Limb (tissue), 2 donors: ENCODE measurements around the gene MMD.
"Not testable (repeated sequence)": the region's sequence is repeated elsewhere in the genome, so short reads cannot be mapped to it uniquely, and the experiment has no call there.

ENCODE experiments used
- DNase-seq, 2 donors: peaks; one replicate each; pipeline ENCODE4 v3.0.0-alpha.2; 2016; ENCODE audit errors: extremely low spot score in 2 of 2

The MMD gene

DNA sequence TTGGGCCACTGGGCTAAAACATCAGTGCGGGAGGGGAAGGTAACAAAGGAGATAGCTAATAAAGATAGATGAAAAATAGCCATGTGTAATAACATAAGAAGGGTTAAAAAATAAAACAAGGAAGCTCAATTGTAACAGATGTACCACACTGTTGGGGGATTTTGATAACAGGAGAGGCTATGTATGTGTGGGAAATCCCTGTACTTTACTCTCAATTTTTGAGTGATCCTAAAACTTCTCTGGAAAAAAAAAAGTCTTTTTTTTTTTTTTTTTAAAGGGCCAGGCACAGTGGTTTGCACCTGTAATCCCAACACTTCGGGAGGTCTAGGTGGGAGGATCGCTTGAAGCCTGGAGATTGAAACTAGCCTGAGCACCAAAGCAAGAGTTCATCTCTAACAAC lies 1.9 kb upstream of the MMD start:
- no peak for DNase-seq

DNA sequence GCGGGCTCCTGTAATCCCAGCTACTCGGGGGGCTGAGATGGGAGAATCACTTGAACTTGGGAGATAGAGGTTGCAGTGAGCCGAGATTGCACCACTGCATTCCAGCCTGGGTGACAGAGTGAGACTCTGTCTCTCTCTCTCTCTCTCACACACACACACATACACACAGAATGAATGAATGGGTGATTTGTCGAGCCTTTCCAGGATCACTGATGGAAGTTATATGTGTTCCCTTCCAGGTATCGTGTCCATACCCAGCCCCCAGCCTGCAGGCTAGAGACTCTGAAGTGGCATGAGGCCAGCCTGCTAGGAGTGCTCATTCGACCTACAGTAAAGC lies 1.2 kb upstream of the MMD start:
- DNase-seq = not testable (repeated sequence)

DNA sequence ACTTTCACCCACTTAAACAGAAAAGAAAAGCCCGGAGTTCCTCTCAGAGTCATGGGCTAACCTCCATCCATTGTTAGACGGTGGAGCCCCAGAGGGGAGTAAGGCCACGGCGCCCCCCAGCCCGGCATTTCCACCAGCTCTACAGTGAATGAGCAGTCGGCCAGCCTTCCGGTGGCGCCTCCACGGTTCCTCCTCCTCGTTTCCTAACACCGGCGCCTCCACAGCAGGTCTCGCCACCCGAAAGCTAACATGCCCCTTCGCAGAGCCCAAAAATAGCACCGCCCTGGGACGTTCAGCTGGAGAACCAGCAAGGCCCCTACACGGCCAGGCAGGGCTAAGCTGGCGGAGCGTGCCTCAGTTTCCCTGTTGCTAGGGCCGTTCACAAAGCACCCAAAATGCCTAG lies 858 bp downstream of the MMD start:
- peak in 1 of 2 donors; percentile 70 for DNase-seq

DNA sequence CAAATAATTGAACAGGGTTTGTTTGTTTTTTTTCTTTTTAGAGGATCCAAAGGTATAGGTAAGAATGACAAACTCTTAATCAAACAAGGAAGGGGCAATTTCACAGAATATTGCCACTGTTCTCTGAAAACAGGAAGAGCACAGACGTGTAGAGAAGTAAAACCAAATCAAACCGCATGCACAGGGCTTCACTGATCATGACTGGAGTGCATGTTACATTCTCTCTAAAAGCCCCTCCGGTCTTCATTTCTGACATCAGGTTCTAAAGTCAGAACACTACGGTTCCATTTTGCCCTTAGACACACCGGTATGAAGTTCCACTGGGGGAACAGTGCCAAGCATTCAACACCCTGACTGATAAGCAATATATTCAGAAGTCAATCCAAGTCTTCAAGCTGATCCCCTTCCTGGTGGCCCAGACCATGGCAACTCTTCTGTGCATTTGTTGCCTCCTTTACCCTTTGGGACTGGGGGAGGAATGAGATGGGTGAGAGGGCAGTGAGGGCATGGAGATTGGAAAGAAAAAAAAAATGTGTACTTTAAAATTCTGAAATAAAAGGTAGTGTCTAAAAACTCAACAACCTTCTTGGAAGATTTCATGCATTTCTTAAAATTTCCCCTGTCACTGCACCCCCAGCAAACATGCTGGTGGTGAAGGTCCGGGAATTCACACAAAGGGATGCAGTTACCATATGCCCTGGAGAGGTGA lies 1.4 kb downstream of the MMD start:
- no peak for DNase-seq

DNA sequence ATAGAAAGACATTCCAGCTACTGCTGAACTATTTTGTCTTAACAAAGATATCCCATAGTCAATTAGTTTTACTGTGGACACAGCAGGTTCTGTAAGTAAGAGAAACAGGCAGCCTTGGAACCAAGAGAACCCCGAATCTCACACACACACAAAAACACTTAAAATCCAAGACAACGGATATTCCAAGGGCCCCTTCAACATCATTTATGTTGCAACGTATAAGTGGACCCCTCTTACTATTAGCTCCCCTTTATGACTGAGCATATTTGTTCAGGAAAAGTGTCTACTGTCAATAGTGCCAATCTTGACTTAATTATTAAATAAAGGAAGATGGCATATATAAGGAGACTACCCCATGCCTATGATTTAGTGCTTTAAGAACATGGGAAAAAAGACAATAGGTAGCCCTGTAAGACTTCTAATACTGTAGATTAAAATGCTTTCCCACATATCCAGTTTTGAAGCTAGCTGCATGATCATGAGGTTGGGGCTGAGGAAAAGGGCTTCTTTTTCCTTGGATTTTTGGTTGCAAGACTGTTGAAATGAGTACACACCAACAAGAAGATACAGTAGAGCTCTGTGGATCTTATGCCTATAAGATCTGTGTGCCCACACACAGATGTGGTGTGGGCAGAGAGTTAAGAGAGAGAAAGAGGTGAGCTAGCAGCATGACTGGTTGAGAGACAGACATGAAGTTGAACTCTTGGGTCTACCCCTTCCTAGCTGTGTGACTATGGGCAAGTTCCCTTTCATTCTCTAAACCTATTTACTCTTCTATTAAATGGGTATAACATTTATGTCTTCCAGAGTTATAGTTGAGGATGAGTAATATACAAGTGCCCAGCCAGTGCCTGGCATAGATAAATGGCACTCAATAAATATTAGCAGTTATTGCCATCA lies 3.0 kb downstream of the MMD start:
- no peak for DNase-seq

DNA sequence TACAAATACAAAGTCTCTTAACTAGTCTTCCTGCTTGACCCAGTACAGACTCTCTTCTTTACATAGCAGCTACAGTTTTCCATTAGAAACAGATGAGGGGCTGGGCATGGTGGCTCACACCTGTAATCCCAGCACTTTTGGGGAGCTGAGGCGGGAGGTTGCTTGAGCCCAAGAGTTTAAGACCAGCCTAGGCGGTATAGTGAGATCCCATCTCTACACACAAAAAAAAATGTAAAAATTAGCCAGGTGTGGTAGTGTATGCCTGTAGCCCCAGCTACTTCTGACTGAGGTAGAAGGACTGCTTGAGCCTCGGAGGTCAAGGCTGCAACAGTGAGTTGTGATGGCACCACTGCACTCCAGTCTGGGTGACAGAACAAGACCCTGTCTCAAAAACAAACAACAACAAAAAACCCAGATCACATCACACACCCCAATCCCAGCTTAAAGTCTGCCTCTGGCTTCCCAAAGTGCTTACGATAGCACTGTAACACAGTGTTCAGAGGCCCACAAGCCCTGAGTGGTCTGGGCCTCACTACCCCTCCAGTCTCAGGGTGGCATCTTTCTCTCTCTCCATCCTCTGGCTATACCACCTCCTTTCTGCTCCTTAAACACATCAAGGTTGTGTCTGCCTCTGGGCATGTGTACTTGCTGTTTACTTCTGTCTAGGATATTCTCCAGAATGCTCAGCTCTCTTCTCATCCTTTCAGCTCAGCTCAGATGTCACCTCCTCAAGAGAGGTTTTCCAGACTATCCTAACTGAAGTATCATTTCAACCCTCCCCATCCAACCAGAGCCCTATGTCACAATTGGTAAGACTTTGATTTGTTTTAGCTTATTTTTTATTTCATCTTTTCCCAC lies 4.0 kb downstream of the MMD start:
- no peak for DNase-seq

DNA sequence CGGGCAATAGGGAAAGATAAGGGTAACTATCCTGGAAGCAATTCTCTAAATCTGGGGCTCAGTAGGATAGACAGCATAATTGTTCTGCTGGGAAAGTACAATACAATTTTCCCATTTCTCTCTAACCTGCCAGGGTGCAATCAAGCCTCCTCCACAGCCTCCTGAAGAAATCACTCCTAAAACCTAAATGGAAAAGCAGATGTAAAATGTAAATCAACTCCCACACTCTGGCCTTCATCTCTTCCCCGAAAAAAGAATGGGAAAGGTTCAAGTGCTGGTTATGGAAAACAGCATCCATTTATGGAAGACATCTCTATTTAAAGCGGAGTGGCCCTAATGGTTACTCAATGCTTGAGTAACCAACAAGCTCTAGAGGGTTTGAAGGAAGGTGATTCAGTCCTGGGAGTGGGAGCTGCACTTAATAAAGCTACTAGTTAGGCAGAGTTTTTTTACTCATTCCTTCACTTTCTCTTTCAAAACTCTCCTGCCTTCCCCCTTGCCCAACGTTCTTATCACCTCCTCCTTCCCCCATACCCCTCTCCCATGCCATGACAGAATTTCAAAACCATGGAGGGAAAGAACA lies 5.1 kb downstream of the MMD start:
- DNase-seq = no peak

DNA sequence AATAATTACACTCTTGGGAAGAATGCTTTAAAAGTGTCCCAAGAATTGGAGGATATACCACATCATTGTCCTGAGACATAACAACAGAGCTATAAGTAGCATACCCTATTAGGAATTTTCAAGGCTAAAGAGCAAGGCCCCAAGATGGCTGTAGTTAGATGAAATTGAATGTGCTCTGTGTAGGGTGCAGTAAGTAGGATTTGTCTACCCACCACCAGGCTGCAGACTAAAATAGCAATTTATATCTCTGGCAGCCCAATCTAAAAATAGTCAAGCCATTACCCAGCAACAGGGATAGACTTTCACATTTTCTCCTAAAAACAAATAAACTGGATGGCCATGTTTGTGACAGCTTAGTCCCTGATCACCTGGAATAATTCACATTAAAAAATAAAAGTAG lies 5.6 kb downstream of the MMD start:
- no peak for DNase-seq

DNA sequence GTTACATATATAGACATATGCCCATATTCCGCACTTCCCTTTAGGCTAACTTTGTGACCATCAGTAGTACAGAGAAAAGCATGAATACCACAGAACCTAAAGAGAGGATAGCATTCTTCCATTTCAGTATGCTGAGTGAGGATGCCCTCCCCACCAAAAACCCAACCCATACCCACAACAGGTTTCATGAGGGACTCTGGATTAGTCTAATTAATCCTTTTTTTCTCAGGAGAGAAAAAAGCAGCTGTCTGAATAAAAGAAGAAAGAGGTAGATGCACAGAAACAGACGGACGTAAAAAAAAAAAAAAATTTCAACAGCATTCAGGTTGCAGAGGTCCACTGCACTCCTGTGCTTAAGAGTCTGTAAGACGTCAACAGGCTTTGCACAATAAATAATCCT lies 6.7 kb downstream of the MMD start:
- DNase-seq = no peak

DNA sequence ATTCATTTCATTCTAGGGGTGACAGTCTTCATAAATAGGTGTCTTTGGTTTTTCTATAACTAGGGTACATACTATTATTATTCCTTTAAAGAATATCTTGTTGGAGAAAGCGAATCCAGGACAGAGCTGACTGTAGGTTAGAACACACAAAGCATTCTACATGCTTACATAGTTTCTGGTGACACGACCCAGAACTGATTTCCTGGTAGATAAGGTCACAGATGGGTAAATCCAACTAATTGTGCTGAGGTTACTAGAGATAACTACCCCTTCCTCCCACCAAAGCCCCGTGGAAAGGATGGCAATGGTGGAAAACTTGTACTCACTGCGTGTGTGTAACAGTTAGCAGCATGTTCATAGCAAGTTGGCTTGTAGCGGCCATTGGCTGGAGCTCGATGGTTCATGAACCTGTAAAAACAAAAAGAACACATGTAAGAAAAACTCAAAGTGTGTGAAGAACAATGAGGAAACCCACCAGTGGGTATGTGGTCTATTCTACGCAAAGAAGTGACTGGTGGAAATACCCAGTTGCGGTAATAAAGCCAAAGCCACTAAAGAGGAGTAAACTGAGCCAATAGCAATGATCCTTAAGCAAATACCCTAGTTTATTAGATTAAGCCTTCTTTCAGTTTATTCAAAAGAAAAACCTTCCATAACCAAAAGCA lies 7.7 kb downstream of the MMD start:
- DNase-seq = no peak

DNA sequence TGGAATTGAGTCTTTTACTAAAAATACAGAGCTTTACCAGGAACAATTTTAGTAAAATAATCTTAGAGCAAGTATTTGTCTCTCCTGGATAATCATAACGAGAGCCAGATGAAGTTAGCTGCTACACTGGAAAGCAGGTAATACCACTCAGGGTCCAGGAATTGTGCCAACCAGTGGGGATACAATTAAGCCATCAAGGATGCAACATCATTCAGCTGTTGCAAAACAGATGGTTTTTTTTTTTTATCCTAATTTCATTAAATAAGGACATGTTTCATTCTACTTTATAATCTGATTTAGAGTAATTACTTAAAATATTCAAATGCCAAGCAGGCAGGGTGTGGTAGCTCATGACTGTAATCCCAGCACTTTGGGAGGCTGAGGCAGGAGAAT lies 10.2 kb downstream of the MMD start:
- no peak for DNase-seq

DNA sequence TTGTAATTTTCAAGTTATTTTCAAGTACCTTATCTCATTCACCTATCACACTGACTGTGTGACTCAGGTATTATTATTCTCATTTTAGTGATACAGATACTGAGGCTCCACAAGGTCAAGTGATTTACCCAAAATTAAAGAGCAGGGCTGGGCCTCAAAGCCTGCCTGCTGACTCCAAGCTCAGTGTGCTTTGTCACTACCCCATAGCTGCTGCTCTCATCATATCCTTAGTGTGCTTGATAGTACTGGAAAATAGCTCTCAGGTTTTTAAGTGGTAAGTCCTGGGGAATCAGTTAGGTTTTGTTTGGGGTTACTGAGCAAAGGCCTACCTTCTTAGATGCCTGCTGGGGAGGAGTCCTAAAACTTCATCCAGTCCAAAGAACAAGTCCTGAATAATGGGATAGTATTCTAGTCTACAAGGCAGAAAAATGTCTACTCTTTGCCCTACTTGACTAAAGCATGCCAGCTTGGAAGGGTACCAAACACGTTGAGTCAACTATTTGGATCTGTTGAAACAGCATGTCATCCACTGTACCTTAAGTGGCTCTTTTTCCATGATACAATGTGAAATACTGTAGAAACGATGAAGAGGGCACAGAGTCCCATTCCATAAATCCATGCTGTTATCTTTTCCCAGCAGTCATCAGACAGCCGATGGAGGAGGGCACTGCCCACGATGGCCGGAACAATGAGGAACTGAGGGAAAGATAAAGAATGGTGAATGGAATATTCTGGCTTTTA lies 10.7 kb downstream of the MMD start:
- DNase-seq = no peak

DNA sequence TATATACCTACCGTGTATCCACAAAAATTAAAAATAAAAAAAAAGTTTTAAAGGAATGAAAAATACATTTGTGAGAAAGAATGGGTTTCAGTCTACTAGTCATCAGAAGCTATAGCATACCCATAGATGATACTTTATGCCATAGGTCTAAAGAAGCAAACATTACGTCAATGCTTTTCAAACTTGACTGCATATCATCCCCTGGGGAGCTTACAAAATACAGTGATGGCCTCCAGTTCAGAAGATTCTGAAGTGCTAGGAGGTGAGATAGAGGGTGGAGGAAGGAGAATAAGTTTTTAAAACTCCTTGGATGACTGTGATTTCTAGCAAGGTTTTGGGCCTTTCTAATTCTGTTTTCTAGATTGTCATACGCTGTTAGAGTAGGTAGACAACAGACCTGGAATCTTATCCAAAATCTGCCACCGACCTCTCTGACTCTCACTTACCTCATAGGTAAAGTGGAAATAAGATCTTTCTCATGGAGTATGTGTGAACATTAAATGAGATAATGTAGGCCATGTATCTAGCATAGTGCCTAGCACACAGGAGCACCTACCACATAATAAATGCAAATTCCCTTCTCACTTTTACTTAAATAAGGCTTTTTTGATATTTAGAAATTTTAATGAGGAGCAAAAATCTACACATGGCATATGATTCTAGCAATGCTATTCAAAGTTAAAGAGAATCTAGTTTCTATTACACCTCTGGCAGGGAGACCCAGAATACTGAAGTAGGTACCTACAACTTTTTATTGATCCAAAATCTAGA lies 12.4 kb downstream of the MMD start:
- DNase-seq = no peak

DNA sequence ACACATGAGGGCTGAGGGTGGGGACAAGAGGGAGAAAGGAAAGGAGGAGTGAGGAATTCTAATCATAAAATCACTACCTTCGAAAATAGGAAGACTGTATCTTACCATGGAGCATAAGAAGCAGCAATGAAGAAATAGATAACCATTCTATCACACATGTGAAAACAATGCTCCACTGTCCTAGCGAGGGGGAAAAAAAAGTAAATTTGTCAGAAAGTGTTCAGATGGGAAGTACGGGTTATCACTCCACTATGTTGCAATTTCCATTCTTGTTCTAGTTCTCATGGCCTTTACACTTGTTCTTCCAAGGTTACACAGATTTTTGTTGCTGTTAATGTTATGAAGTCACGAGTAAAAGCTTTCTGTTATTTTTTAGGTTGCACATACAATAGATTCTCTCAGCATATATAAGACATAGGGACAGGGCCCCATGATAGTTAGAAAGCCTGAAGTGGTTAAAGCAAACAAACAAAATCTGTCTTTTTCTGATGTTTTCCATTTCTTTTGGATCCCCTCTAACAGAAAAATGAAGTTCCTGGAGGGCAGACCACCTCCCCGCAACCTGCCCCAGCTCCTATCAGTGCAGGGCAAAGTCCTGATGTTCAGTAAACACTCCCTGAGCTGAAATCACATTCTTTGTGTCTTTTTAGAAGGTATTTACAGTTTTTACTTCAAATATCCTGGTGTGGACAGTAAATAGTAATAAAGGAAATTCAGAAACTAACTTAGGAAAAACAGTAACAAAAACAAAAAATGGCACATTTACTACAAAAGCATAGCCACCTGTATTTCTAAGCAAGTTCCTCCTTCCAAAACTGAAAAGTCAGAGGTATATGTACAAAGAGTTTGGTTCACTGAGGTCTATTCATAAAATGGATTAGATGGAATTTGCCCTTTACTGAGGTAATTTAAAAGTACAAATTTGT lies 13.7 kb downstream of the MMD start:
- DNase-seq = no peak

DNA sequence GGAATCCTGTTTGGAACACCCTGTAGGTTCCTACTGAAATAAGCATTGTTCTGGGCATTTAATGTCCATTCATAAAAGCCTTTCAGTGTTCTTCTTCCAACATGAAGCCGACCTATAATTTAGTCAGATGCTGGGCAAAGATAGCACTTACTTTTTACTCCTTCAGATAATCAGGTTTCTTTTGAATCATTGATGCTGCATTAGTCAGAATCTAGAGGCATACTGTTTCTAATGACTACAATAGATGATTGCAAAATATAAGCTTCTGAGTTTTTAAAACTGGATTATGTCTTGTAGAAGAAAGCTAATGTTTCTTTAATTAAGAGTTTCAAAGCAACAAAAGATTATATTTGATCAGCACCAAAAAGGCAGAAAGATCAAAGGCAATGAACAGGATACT lies 16.0 kb downstream of the MMD start:
- DNase-seq = no peak

DNA sequence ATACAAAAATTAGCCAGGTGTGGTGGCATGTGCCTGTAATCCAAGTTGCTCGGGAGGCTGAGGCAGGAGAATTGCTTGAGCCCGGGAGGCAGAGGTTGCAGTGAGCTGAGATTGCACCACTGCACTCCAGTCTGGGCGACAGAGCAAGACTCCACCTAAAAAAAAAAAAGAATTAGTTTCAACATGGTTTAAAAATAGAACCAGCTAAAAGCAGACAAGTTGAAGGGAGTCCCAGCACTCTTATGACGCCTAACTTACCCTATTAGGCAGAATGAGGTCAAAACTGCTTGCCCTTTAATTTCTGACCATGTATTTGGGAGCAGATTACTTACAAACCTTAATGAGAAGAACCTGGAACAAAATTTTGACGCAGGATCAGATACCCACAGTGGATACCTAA lies 17.4 kb downstream of the MMD start:
- DNase-seq = not testable (repeated sequence)

DNA sequence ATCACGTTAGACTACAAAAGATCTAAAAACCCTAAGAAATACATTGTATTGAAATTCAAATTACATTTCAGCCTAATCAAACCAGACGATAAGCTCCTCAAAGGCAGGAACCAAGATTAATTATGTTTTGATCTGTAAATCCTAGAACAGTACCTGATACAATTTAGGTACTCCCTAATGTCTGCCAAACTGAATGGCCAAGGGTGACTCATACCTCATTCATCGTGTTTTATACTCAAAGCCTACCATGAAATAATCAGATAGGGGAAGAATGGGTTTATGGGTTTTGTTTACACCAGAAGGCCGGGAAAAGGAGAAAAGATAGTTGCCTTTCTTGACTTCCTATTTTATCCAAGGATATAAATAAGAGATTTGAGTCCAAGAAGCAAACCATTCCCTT lies 19.3 kb downstream of the MMD start:
- DNase-seq = no peak

DNA sequence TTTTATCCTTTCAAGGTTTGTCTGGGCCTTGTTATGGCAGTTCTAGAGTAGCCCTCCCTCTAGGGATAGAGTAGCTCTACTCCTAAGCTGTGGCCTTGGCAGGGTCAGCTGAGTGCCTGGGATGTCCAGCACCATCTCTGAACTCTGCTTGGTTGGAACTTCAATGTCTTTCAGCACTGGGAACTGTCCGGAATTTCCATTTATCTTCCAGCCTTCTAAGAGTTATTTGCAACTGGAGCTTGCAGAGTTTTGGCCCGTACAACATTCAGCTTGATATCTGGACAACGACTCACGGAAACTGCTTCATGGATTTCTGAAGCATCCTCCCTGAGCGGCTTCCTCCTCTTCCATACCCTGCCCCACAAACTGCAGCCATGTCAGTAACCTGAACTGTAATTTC lies 22.9 kb downstream of the MMD start:
- no peak for DNase-seq
